ENCODE data around the gene SCN1B. TPM values are rescaled to one million over a fixed set of nuclear protein-coding genes. Genes with fewer than 3 reads are reported as not detected.
"Not testable (repeated sequence)": the region's sequence is repeated elsewhere in the genome, so short reads cannot be mapped to it uniquely, and the experiment has no call there.

Gene SCN1B
- polyA plus RNA-seq, 12 donors, result 2.1 to 7.4 (median 5.4) TPM; not detected in 1

DNA sequence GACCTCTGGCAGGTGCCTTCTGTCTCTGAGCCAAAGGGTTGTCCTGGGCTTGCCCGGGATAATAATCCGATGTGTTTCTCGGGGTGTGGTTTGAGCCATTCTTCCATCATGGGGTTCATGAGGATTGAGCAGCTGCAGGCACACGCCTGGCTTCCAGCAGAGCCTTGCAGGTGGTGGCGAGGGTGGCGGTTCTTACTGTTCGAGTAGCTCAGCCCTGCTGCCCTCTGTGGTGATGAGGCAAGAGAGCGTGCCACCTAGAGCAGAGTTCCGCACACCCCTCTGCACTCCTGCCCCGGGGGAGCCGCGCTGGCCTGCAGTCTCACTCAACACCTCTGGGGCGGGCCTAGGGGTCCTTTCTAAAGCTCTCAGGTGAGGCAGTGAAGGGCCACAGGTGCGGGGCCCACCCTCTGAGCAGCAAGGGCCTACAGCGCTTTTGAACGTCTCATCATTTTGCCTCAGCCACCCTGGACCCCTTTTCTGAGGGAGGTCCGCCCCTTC, 3.8 kb downstream of the SCN1B start:
- no peak for DNase-seq

DNA sequence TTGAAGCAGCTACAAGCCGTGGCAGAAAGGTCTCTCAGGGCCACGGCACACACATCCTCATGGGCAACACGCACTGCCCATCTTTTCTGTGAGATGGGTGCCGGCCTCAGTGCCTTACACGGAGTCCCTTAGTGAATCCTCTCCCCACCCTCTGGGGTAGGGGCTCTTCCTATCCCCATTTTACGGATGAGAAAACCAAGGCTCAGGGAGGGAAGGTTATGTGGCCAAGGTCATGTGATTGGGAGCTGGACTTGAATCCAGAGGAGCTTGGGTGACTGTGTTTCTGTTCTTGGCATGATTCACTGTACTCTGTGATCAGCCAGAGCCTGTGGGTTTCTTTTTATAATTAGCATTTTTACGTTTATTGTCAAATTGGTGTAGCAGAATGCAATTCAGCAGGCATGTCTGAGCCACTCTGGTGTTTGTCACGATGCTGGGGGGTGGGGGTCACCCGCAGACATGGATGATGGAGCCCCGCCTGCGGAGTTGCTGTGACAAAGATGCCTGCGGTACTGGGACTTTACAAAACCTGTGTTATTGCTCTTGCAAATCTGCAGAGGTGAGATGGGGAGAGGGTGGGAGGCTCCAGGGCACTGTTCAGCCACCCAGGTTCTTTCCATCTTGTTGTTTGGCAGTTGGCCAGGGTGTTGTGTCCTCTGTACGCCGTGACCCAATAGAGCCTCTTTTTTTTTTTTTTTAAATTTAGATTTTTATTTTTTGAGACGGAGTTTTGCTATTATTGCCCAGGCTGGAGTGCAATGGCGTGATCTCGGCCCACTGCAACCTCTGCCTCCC, 4.5 kb downstream of the SCN1B start:
- no peak for DNase-seq

DNA sequence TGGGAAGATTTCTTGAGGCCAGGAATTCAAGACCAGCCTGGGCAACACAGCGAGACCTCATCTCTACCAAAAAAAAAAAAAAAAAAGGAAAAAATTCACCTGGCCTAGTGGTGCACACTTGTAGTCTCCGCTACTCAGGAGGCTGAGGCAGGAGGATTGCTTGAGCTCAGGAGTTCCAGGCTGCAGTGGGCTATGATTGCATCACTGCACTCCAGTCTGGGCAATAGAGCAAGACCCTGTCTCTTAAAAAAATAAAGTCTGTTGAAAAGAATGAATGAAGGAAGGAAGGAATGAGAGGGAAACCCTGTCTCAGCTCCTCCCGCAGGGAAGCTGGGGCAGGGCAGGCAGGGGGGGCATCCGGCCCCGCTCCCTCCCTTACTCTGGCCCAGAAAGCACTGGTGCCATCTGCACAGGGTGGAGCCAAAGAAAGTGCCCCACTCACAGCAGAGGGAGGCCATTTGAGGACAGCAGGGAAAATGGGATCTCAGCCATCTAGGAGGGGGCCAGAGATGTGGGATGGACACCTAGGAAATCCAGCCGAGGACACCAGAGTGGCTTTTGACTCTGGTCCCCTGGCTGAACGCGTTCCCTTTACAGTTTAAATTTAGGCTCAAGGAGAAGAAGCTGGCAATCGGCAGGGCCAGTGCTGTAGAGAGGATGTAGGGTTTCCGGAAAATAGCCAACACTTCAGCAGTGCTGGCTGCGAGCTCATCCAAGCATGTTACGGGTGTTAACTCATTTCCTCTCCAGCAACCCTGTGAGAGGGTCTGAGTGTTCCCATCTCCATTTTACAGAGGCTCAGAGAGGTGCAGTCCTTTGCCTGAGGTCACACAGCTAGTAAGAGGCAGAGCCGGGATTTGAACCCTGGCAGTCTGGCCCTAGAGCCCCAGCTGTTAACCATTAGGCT, 7.7 kb downstream of the SCN1B start:
- DNase-seq, result no peak

DNA sequence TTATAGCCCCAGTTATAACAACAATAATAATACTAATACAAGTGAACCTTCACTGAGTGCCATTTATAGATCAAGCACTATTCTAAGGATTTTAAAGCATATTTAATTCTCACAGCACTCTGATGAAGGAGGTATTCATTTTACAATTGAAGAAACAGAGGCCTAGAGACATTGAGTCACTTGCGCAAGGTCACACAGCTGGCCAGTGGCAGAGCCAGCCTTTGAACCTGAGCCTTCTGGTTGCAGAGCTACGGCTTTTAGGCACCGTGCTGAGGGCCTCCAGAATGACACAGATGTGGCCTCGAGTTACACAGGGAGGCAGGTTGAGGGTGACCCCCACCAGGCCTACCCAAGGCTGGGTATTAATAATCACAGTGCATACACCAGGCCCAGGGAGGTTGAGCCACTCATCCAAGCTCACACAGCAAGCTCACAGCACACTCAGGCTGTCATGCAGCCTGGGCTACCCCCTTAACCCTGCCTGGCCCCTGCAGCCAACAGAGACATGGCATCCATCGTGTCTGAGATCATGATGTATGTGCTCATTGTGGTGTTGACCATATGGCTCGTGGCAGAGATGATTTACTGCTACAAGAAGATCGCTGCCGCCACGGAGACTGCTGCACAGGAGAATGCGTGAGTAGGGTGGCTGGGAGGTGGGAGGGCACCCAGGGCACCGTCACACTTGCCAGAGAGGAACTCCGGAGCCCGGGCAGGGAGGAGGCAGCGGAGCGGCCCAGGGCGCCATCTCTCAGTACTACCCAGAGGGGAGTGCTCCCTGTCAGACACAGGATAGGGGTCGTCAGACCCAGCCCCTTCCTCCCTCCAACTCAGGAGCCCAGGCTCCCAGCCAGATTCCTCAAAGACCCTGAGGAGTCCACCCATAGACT, 8.6 kb downstream of the SCN1B start:
- DNase-seq, result no peak

DNA sequence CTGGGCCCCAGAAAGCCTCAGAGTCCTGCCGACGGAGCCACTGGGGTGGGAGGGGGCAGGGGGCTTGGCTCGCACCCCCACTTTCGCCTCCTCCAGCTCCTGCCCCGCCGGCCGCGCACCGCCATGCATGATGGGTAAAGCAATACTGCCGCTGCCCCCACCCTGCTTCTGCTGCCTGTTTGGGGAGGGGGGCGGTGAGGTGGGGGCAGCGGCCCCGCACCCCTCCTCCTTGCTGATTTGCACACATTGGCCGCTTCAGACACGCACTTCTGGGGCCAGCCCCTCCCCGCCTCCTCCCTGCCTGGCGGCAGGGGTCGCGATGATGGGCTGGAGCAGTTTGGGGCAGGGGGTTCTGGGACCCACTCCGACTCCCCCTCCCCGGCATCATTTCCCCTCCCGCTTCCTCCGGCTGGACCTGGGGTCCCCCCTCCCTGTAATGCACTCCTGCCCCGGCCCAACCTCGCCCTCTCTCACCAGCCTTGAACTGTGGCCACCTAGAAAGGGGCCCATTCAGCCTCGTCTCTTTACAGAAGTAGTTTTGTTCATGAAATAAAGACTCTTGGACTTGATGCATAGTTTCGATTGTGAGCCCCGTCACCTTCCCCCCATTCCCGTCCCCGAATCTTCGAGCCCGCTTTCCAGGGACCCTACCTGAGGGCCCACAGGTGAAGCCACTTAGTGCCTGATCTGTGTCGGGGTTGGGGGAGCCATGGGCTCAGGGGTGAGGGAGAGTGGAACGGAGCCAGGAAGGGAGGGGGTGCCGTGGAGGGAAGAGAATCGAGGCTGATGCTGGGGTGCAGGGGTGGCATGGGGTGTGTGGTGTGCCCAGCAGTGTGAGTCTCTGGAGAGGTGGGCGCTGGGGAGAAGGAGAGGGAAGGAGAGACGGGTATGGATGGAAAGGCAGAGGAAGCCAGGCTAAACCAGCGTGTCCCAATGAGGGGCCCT, 9.9 kb downstream of the SCN1B start:
- no peak for DNase-seq

DNA sequence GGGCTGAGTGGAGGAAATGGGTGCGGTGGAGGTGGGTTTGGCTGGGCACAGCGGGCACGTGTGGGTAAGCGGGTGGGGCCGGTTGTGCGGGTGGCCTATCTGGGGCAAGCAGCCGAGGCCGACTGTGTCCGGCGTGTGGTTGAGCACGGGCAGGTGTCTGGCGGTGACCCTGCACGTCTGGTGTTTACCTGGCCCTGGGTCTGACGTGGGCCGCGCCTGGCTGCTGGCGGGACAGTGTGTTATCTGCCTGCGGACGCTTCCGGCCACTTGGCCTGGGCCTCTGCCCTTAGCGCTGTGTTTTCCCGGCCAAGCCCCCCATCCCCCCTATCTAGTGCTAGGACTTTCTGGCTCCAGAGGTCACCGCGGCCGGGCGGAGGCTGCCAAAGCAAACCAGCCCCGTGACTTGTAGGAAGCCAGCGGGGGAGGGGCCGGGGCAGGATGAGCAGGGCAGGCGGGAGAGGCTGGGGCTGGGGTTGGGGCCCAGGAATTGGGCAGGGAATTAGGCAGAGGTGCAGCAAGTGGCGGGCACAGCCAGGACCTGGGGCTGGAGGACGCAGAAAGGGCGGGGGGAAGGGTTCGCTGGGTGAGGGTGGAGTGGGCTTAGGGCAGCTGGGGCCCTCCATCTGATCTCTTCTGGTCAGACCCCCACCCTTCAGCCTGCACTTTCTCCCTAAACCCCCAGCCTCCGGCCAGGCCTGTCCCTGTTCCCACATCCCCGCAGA, 10.7 kb downstream of the SCN1B start:
- no peak for DNase-seq

DNA sequence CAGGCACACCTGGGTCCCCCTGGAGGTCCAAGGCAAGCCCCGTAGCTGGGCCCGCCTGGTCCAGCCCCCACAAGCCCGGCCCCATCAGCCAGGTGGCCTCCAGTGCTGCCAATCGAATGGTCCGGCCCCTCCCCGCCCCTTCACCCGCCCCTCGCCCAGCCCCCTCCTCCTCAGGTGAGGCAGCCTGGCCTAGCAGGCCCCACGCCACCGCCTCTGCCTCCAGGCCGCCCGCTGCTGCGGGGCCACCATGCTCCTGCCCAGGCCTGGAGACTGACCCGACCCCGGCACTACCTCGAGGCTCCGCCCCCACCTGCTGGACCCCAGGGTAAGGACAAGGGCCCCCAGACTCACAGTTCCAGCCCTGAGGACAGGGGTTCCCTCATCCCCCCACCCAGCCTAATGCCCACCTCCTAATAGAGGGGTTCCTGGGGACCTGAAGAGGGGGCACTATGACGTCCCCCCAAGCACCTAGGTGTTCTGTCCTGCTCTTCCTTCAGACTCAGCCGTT, 11.3 kb downstream of the SCN1B start, which contains the start of gene HPN:
Gene HPN, plus strand, starts transcription at position 174 of the 508 bp plus-strand sequence. CDS start 786 bp downstream, outside the sequence.
- DNase-seq, result no peak

DNA sequence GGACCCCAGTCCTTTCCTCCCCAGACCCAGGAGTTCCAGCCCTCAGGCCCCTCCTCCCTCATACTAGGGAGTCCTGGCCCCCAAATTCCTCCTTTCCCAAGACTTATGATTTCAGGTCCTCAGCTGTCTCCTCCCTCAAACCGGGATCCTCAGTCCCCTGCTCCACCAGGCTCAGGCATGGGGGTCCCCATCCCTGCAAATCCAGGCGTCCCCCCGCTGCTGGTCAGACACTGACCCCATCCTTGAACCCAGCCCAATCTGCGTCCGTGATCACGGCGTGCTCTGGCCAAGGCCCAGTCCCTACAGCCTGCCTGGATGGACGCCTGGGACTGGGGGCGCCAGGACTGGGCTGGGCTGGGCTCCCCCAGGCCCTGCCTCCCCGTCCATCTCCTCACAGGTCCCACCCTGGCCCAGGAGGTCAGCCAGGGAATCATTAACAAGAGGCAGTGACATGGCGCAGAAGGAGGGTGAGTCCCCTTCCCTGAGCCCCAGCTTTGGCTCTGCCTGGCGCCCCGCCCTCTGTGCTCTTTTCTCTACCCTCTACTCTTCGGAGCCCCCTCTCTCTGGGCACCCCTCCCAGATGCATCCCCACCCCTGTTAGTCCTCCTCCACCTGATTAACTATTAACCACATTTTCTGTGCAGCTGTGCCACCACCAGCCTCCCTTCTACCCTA, 11.9 kb downstream of the SCN1B start:
- no peak for DNase-seq

DNA sequence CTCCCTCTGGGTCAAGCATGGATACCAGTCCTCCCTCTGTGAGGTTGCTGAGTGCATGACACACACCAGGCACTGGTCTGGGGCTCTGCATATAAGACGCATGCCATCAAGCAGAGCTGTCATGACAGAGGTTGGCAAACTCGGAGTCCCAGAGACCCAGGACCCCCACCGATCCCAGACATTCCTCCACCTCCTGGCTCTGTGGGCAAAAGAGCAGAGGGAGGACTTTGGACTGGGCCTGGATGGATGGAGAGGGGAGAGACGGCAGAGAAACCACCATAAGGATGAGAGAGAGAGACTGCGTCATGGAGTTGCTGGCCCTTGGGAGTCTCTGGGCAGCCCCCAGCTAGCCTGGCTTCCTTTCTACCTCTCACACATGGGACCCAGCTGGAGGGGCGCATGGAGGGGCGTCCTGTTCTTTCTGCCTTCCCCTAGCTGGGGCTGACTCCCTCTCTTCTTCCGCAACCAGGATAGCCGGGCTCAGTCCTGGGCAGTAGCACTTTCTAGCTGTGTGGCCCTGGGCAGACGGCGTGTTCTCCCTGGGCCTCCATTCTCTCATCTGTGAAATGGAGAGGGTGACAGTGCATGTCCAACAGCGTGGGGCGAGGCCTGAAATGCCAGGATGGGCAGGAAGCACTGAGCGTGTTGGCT, 12.8 kb downstream of the SCN1B start:
- no peak for DNase-seq

DNA sequence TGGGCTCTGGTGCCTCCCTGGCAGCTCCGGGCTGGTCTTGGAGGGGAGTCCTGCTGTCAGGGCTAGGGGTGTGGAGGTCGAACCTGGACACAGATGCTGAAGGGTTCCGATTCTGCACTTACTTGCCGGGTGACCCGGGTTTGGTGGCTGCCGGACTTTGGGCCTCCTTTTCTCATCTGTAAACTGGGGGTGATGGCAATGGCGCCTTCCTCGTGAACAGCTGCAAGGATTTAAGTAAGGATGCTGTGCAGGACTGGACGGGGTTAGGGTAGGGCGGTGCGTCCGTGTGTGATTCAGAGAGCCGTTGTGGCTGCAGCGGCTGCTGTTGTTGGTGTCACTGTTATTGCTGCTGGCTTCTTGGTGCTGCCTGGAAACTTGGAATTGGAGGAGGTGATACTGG, 13.6 kb downstream of the SCN1B start:
- no peak for DNase-seq

DNA sequence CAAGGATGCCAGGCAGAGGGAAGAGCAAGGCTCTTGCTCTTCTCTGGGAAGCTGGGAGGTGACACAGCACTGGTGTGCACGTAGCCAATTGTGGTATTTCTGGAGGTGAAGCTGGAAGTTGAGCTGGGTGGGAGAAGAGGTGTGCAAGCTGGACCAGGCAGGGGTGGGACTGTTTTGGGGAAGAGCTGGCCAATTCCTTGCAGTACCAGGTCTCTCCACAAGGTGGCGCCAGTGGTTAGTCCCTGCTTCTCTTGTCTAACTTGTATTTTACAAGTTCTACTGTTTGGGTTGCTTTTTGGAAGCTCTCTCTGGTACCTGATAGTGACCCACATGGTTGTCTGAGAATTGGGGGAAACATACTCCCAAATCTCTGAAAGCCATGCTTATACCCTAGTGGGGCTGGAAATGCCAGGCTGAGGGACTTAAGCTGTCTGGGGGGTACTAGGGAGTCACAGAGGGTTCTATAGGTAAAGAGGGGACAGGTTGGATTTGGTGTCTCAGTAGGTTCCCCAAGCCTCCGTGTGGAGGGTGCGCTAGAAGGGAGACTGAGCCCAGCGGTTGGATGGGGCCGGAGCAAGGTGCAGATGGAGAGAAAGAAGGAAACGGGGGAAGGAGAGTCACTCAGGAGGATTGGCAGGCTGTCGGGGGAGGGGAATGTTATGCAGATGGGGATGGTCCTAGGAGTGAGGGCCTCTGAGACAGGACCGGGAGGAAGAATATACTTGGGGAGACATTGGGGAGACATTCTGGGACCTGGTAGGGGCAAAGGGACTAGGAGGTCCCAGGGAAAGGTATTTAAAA, 14.2 kb downstream of the SCN1B start:
- no peak for DNase-seq

DNA sequence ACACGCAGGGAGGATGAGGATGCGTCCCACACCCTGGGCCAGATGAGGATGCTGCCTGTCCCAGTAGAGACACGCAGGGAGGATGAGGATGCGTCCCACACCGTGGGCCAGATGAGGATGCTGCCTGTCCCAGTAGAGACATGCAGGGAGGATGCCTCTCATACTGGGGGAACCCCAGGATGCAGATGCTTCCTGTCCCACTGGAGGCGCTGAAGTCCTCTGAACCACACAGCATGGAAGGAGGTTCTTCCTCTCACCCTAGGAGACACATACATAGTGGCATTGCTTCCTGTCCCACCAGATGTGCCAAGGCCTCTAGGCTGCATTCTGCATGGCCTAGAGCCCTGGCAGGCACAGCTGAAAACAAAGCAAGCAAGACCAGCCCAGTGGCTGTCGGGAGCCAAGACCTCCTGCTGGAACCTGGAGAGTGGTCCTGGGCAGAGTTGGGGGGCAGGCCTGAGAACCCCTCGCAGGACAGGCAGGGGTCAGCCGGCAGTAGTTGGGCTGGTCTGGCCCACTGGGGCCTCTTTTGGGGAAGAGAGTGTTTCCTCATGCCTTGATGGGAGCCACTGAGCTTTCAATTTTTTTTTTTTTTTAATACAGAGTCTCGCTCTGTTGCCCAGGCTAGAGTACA, 15.5 kb downstream of the SCN1B start:
- no peak for DNase-seq

DNA sequence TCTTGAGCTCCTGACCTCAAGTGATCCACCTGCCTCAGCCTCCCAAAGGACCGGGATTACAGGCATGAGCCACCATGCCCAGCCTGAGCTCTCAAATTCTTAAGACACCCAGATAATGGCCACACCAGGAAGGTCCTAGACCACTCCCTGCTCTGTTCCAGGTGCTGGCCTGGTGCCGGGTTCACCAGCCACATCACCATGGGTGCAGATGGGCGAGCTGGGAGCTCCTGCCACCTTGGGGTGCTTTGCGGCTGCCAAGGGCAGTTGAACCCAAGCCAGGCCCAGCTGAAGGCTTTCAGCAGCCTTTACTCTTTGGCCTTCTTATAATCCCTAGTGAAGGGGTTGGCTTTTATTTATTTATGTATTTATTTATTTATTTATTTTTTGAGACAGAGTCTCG, 16.2 kb downstream of the SCN1B start:
- no peak for DNase-seq

DNA sequence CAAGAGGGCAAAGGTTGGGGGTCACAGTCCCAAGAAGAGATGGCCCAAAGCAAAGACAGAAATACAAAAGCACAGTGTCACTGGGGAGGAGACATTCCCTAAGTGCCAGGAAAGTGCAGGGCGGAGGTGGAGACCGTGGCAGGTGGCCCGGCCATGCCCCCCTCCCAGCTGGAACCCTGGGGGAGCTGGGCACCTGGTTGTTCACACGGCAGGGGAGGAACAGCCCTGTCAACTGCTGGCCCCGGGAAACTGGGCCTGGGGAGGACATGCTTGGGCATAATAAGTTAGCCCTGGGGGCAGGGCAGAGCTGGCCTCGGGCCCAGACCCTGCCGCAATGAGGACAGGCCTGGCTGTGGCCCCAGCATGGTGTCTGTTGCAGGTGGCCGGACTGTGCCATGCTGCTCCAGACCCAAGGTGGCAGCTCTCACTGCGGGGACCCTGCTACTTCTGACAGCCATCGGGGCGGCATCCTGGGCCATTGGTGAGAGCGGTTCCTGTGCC, 18.7 kb downstream of the SCN1B start:
- DNase-seq, result no peak

DNA sequence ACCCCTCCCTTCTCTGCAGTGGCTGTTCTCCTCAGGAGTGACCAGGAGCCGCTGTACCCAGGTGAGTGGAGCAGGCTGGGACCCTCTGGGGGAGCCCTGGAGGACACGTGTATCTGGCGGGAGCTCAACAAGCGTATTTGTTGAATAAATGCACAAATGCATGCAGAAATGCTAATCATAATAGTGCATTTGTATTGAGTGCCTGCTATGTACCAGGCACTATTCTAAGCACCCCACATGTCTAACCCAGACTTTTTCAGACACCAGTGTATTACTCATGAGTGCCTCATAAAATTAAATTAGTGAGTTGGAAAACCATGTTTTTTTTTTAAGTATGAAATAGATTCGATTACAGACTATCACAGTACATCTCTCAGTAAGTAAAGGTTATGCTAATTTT, 19.2 kb downstream of the SCN1B start:
- no peak for DNase-seq

DNA sequence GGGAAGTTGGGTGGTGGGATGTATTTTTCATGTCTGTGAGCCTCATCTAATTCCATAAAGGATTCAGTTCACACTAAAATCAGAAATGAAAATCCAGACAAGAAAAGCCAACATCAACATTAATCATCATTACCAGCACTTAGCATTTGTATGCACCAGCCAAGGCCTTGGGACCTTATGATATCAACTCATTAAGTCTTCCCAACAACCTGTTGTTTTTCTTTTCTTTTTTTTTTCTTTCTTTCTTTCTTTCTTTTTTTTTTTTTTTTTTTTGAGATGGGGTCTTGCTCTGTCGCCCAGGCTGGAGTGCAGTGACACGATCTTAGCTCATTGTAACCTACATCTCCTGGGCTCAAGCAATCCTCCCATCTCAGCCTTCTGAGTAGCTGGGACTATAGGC, 20.4 kb downstream of the SCN1B start:
- not testable (repeated sequence) for DNase-seq

DNA sequence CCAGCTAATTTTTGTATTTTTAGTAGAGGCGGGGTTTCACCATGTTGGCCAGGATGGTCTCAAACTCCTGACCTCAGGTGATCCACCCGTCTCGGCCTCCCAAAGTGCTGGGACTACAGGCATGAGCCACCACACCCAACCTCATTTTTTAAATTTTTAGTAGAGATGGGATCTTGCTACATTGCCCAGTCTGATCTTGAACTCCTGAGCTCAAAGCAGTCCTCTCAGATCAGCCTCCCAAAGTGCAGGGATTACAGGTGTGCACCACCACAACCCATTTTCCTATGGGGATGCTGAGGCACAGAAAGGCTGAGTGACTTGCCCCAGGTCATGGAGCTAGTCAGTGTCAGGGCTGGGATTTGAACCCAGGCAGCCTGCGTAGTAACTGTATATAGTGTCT, 21.0 kb downstream of the SCN1B start:
- DNase-seq, result not testable (repeated sequence)

Data from muscle of arm (tissue), 12 donors.